ENCODE measurements around the gene RBM17. TPM values are rescaled to one million over a fixed set of nuclear protein-coding genes. Genes with fewer than 3 reads are reported as not detected.

The RBM17 gene
- total RNA-seq, 1 experiment from 2014 or later: 129 TPM

GRCh38 chr10:6047847-6048246 lies 41.0 kb upstream of the RBM17 start:
- ChIA-PET RAD21 (ENCODE audit: low non-redundant PET in 1 of 2, low total read pairs in 2 of 2, uncharacterized antibody in 2 of 2, unreplicated experiment in 2 of 2) (no interaction called here), CTCF (no interaction called here), POLR2A (no interaction called here)
- Histone ChIP-seq H3K9me2 (ENCODE audit: insufficient read depth) (no peaks in the 10 kb centered on the region), H3K9ac (ENCODE audit: low read length) (no peak overlapping the region), H3K27ac (ENCODE audit: low read depth, low read length) (no peak overlapping the region), H3K4me3 (replicated peaks in 1 of 2; ENCODE audit: low read depth in 1 of 2, low read length in 2 of 2) (no peak overlapping the region), H3K4me1 (ENCODE audit: control insufficient read depth in 1 of 2, insufficient read depth in 2 of 2, low read length in 2 of 2) (peaks cover 5 to 16% of the 10 kb centered on the region in 2 experiments; a peak in 3 of 4 replicates), H3K79me2 (ENCODE audit: insufficient read depth, low read length) (no peaks in the 10 kb centered on the region), H3K27me3 (ENCODE audit: insufficient read depth, low read length) (peaks cover 36% of the 10 kb centered on the region), H4K20me1 (ENCODE audit: insufficient read depth) (no peaks in the 10 kb centered on the region), H3K36me3 (ENCODE audit: control insufficient read depth in 1 of 2, insufficient read depth in 2 of 2, low read length in 2 of 2) (no peaks in the 10 kb centered on the region), H2AFZ (ENCODE audit: low read depth, low read length, poor library complexity, severe bottlenecking) (no peak overlapping the region), H3K4me2 (ENCODE audit: low read length) (no peak overlapping the region), H3K9me3 (ENCODE audit: control insufficient read depth in 1 of 2, insufficient read depth in 1 of 2, low read depth in 1 of 2, low read length in 2 of 2) (no peaks in the 10 kb centered on the region)
- no TSS peak for BruUV-seq (replicated peaks)
- TF ChIP-seq POLR2A (IDR thresholded peaks at IDR 0.05; ENCODE audit: borderline replicate concordance, extremely low read depth, insufficient read depth, insufficient read length) (no peak), ELF1 (IDR thresholded peaks at IDR 0.05; ENCODE audit: borderline replicate concordance, low read depth) (no peak), MAX (IDR thresholded peaks at IDR 0.05) (no peak), SRF (IDR thresholded peaks at IDR 0.05; ENCODE audit: low read depth) (no peak), JUND (IDR thresholded peaks at IDR 0.05) (no peak), REST (IDR thresholded peaks at IDR 0.05; ENCODE audit: low read depth) (no peak)
- ATAC-seq (no peak), DNase-seq (ENCODE audit: low read depth, low spot score) (no peak)
- intact Hi-C loops (cut with micrococcal nuclease): no loop called here

Measured in HCT116 (cell line).